OCI-LY7 (cell line): ENCODE data around the gene MAGEA8.

ENCODE experiments used
- CTCF ChIP-seq: fragments of 200-600 bp; sonication (generic); conservative IDR thresholded peaks from 2 replicates; pipeline ENCODE4 v1.5.1; 2014; ENCODE audit warnings: mild to moderate bottlenecking, antibody characterized with exemption, low read length, moderate library complexity, mixed read lengths
- EZH2phosphoT487 ChIP-seq: fragments of 200-600 bp; sonication (generic); IDR thresholded peaks from 2 replicates; pipeline ENCODE4 v1.6.1; 2018; ENCODE audit warnings: low read depth, borderline replicate concordance, mild to moderate bottlenecking, mixed run types, antibody characterized with exemption, low read length, moderate library complexity, mixed read lengths

GRCh38 chrX:149865390-149865789, 15.6 kb upstream of the MAGEA8 start:
- TF ChIP-seq CTCF (no peak), EZH2phosphoT487 (no peak)
